HG03108 (cell line): ENCODE measurements around the gene RALY.
"Not testable (repeated sequence)": the region's sequence is repeated elsewhere in the genome, so short reads cannot be mapped to it uniquely, and the experiment has no call there.

Experiments used
- ATAC-seq: cut with Tn5 transposase; IDR thresholded peaks from one replicate; pipeline ENCODE4 v1.9.1; 2021; ENCODE audit warnings: moderate library complexity; ENCODE audit not compliant: unreplicated experiment

The RALY gene

DNA sequence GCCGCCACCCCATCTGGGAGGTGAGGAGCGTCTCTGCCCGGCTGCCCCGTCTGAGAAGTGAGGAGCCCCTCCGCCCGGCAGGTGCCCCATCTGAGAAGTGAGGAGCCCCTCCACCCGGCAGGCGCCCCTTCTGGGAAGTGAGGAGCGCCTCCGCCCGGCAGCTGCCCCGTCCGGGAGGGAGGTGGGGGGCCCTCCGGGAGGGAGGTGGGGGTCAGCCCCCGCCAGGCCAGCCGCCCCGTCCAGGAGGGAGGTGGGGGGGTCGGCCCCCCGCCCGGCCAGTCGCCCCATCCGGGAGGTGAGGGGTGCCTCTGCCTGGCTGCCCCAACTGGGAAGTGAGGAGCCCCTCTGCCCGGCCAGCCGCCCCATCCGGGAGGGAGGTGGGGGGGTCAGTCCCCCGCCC lies 138.8 kb downstream of the RALY start:
- not testable (repeated sequence) for ATAC-seq

DNA sequence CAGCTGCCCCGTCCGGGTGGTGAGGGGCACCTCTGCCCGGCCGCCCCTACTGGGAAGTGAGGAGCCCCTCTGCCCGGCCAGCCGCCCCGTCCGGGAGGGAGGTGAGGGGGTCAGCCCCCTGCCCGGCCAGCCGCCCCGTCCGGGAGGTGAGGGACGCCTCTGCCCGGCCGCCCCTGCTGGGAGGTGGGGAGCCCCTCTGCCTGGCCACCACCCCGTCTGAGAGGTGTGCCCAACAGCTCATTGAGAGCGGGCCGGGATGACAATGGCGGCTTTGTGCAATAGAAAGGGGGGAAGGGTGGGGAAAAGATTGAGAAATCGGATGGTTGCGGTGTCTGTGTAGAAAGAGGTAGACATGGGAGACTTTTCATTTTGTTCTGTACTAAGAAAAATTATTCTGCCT lies 139.2 kb downstream of the RALY start:
- ATAC-seq, result not testable (repeated sequence)

DNA sequence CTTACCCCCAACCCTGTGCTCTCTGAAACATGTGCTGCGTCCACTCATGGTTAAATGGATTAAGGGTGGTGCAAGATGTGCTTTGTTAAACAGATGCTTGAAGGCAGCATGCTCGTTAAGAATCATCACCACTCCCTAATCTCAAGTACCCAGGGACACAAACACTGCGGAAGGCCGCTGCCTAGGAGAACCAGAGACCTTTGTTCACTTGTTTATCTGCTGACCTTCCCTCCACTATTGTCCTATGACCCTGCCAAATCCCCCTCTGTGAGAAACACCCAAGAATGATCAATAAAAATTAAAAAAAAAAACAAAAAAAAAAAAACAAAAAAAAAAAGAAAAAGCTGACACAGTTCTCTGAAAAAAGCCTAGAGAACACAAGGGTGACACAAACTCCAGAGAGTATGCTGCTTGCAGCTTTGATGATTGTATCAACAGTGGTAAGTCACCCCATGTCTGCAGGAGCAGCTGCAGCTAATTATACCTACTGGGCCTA lies 139.7 kb downstream of the RALY start:
- not testable (repeated sequence) for ATAC-seq
